ENCODE results near the gene CPM.

DNA sequence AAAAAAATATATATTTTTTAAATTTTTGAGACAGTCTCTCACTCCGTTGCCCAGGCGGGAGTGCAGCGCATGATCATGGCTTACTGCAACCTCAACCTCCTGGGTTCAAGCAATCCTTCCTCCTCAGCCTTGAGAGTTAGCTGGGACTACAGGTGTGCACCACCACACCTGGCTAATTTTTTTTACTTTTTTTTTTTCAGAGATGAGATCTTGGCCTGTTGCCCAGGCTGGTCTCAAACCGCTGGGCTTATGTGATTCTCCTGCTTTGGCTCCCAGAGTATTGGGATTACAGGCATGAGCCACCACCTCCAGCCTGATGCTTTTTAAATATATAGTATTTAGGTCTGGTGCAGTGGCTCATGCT lies 100.5 kb downstream of the CPM start:
- TF ChIP-seq, protein P1, sequence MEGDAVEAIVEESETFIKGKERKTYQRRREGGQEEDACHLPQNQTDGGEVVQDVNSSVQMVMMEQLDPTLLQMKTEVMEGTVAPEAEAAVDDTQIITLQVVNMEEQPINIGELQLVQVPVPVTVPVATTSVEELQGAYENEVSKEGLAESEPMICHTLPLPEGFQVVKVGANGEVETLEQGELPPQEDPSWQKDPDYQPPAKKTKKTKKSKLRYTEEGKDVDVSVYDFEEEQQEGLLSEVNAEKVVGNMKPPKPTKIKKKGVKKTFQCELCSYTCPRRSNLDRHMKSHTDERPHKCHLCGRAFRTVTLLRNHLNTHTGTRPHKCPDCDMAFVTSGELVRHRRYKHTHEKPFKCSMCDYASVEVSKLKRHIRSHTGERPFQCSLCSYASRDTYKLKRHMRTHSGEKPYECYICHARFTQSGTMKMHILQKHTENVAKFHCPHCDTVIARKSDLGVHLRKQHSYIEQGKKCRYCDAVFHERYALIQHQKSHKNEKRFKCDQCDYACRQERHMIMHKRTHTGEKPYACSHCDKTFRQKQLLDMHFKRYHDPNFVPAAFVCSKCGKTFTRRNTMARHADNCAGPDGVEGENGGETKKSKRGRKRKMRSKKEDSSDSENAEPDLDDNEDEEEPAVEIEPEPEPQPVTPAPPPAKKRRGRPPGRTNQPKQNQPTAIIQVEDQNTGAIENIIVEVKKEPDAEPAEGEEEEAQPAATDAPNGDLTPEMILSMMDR (IDR thresholded peaks at IDR 0.05) = no peak
- TF ChIP-seq POLR2A (IDR thresholded peaks at IDR 0.05) = no peak
